Cardiac fibroblast (primary cell): Measurements from ENCODE around the gene TBC1D5.

Source experiments
- DNase-seq, 2 donors: peaks; one replicate each; pipeline versions ENCODE4 v3.0.0 to v3.0.0-alpha.2; 2010; ENCODE audit warnings: low read depth in 2 of 2
- H3K4me3 ChIP-seq, 2 donors: replicated peaks in 1 of 2; 1 replicate in 1 of 2; 2 replicates in 1 of 2; pipeline ENCODE4 v1.5.1; 2011; ENCODE audit warnings: low read depth in 2 of 2, low read length in 2 of 2, mild to moderate bottlenecking in 2 of 2, moderate library complexity in 1 of 2
- TF ChIP-seq, protein P1 (sequence below): IDR thresholded peaks from one replicate; pipeline ENCODE4 v1.5.1; 2011; ENCODE audit warnings: low read depth, mild to moderate bottlenecking, low read length, inconsistent platforms

The TBC1D5 gene

DNA sequence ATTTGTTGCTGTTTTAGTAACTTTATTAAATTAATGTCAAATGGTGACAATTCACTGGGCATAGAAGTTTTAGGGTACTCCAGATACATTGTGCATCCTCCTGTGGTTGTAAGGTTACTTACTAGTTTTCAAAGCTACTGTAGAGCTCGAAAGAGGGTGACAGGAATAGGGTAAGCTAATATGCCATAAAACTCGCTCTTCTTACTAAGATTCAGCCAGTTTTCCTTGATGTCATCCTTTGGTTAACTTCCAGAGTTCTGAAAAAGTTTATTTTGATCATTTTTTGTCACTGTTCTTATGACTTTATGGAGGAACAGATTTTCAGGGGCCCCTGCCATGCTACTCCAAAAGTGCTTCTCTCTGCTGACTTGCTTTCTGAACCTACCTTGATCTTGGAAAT, 522.8 kb downstream of the TBC1D5 start:
- no peak for DNase-seq
- H3K4me3 ChIP-seq, result no peak overlapping the region
- TF ChIP-seq, protein P1, sequence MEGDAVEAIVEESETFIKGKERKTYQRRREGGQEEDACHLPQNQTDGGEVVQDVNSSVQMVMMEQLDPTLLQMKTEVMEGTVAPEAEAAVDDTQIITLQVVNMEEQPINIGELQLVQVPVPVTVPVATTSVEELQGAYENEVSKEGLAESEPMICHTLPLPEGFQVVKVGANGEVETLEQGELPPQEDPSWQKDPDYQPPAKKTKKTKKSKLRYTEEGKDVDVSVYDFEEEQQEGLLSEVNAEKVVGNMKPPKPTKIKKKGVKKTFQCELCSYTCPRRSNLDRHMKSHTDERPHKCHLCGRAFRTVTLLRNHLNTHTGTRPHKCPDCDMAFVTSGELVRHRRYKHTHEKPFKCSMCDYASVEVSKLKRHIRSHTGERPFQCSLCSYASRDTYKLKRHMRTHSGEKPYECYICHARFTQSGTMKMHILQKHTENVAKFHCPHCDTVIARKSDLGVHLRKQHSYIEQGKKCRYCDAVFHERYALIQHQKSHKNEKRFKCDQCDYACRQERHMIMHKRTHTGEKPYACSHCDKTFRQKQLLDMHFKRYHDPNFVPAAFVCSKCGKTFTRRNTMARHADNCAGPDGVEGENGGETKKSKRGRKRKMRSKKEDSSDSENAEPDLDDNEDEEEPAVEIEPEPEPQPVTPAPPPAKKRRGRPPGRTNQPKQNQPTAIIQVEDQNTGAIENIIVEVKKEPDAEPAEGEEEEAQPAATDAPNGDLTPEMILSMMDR, result no peak

DNA sequence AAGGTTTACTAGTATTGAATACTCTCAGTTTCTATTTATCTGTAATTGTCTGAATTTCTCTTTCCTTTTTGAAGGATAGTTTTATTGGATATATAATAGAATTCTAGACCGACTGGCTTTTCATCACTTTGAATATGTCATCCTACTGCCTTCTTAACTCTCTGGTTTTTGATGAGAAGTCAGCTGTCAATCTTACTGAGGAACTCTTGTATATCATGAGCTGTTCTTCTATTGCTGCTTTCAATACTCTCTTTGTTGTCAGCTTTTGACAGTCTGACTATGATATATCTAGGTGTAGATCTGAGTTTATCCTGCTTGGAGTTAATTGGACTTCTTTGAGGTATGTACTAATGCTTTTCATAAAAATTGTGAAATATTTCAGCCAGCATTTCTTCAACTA, 523.8 kb downstream of the TBC1D5 start:
- DNase-seq, result no peak
- no peak overlapping the region for H3K4me3 ChIP-seq

DNA sequence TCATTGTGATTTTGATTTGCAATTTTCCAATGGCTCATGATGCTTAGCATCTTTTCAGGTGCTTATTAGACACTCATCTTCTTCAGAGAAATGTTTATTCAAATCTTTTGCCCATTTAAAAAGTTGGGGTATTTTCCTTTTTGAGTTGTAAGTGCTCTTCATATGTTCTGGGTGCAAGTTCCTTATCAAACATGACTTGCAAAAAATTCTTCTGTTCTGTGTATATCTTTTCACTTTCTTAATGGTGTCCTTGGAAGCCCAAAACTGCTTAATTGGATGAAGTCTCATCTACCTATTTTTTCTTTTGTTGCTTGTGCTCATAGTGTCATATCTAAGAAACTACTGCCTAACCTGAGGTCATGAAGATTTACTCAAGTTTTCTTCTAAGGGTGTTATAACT, 524.8 kb downstream of the TBC1D5 start:
- TF ChIP-seq, protein P1, result no peak

More for the DNA sequence above, 523.8 kb downstream of the TBC1D5 start:
- TF ChIP-seq, protein P1, result no peak

DNA sequence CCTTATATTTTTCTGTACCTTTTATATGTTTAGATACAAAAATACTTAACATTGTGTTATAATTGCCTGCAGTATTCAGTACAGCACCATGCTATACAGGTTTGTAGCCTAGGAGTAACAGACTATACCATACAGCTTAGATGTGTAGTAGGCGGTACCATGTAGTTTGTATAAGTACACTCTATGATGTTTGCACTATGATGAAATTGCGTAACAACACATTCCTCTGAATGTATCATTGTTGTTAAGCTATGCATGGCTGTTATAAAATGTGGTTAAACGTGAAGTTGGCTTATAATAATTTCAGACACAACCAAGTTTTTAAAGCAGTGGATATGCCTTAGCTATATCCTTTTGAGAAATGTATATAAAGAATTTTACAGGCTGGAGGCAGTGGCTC, 529.3 kb downstream of the TBC1D5 start:
- DNase-seq, result peak in 1 of 2 donors; percentile 66
- no peak overlapping the region for H3K4me3 ChIP-seq

More for the DNA sequence above, 524.8 kb downstream of the TBC1D5 start:
- no peak for DNase-seq
- no peak overlapping the region for H3K4me3 ChIP-seq

DNA sequence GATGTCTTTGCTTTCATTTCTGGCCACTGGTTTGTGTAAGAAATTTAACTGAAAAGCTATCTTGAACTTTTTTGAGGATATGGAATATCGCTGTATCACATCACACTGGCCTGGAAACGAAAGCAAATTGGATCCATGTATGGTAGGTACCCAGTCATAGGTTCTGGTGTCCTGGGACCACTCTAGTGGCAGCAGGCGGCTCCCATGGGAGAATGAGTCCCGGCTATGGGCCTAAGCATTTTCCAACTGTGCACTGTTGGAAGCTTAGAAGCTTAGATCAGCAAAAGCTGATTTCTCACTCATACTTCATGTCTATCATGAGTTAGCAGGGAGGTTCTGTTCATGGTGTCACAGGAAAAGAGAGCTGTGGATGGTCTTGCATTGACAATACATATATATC, 534.5 kb downstream of the TBC1D5 start:
- DNase-seq, result no peak
- H3K4me3 ChIP-seq, result no peak overlapping the region
- TF ChIP-seq, protein P1, result no peak

More for the DNA sequence above, 529.3 kb downstream of the TBC1D5 start:
- TF ChIP-seq, protein P1, result no peak

DNA sequence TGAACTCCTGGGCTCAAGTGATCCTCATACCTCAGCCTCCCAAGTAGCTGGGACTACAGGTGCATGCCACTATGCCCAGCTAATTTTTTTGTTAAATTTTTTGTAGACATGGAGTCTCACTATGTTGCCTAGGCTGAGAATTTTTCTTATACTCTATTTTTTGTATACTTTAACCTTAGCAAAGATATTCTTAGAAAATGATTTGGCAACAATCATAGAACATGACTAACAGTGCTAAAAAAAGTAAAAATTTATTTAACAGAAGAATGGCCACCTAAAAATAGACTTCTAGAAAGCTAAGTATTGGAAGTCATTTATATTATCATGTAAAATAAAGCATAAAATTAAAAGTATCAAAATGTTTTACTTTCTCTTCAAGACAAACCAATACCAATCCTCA, 535.4 kb downstream of the TBC1D5 start:
- no peak for DNase-seq
- H3K4me3 ChIP-seq, result no peak overlapping the region
- TF ChIP-seq, protein P1, result no peak

DNA sequence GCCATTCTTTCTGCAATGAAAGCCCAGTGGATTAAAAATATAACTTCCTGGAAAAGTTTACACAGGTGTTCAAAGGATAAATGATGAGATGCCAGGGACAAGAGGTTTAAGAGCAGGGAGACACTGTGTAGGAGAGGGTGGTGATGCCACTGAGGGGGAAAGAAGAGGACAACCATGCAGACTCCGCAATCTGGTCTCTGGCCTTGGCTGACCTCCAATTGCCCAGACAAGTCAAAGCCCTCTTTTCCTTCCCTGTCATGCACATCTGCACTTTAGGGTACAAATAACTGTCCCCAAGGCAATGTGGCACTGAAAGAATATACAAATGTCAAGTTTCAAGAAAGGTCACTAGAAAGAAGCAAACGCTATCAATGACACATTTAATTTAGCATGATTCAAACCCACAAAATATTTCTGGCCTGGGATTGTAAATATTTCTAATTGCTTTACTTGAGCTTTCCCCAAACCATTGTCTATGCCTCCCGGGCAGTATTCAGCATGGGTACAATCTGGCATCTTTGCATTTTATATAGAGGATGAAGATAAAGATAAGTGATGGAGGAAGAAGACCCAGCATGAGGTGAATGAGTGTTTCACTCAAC, 538.3 kb downstream of the TBC1D5 start:
- DNase-seq, result no peak
- TF ChIP-seq, protein P1, result no peak
- H3K4me3 ChIP-seq, result no peak overlapping the region
